Astrocyte of the spinal cord (primary cell): ENCODE data around the gene SCYGR3.

Experiments
- DNase-seq: peaks from one replicate; pipeline ENCODE4 v3.0.0; 2011; ENCODE audit warnings: low read depth, low spot score
- H3K4me3 ChIP-seq: 2 replicates; pipeline ENCODE4 v1.5.1; 2011; ENCODE audit warnings: low read depth, mild to moderate bottlenecking, low read length, moderate library complexity
- in situ Hi-C: cut with HindIII; loops from 2 replicates; pipeline ENCODE4 v1.10.0; 2017; ENCODE audit warnings: low sequenced_read_pairs
- TF ChIP-seq, protein P1 (sequence below): IDR thresholded peaks from 2 replicates; pipeline ENCODE4 v1.5.1; 2012; ENCODE audit warnings: low read depth, mild to moderate bottlenecking, low read length, inconsistent platforms

Gene SCYGR3

DNA sequence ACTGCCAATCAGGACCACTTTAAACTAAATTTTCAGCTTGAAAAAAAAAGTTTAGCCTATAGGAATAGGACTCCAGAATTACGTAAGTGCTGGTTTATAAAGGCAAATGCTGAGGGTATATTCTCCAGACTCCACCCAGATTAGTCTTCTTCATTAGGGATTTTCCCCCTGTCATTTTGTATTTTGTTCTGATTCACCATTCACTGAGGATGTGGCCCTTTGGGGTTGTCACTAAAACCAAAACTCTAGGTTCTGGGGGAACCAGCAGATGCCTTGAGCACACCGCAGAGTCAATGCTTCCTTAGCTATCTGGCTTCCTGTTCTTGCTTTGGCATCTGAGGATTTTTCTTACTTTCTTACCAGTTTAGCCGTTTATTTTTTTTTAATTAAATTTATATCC, 13.1 kb upstream of the SCYGR3 start:
- TF ChIP-seq, protein P1, sequence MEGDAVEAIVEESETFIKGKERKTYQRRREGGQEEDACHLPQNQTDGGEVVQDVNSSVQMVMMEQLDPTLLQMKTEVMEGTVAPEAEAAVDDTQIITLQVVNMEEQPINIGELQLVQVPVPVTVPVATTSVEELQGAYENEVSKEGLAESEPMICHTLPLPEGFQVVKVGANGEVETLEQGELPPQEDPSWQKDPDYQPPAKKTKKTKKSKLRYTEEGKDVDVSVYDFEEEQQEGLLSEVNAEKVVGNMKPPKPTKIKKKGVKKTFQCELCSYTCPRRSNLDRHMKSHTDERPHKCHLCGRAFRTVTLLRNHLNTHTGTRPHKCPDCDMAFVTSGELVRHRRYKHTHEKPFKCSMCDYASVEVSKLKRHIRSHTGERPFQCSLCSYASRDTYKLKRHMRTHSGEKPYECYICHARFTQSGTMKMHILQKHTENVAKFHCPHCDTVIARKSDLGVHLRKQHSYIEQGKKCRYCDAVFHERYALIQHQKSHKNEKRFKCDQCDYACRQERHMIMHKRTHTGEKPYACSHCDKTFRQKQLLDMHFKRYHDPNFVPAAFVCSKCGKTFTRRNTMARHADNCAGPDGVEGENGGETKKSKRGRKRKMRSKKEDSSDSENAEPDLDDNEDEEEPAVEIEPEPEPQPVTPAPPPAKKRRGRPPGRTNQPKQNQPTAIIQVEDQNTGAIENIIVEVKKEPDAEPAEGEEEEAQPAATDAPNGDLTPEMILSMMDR: no peak
- in situ Hi-C loops: no loop called here
- H3K4me3 ChIP-seq: no peak overlapping the region
- DNase-seq: no peak

DNA sequence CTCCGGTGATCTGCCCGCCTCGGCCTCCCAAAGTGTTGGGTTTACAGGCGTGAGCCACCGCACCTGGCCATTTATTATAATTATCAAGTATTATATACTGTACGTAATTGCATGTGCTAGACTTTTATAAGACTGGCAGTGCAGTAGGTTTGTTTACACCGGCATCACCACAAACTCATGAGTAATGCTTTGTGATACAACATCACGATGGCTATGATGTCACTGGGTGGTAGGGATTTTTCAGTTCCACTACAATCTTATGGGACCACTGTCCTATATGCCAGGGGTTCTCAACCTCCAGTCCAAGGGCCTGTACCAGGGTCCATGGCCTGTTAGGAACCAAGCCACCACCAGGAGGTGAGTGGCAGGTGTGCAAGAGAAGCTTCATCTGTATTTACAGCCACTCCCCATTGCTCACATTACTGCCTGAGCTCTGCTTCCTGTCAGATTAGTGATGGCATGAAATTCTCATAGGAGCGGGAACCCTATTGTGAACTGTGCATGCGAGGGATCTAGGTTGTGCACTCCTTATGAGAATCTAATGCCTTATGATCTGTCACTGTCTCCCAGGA, 12.0 kb upstream of the SCYGR3 start:
- TF ChIP-seq, protein P1: no peak
- no peak overlapping the region for H3K4me3 ChIP-seq
- no peak for DNase-seq
- in situ Hi-C loops: no loop called here

DNA sequence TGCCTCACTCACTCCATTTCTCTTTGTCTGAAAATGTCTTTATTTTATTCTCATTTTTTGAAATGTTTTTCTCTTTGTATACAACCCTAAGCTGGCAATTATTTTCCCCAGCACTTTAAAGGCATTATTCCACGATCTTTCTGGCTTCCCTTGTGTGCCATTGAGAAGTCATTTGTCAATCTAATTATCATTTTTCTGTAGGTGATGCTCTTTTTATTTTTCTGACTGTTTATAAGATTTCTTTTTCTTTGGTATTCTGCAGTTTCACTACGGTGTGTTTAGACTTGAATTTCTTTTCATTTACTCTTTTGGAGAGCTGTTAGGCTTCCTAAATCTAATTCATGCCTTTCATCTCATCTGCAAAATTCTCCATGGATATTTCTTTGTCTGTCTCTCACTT, 10.8 kb upstream of the SCYGR3 start:
- in situ Hi-C loops: no loop called here
- no peak for DNase-seq
- no peak overlapping the region for H3K4me3 ChIP-seq
- TF ChIP-seq, protein P1: no peak

DNA sequence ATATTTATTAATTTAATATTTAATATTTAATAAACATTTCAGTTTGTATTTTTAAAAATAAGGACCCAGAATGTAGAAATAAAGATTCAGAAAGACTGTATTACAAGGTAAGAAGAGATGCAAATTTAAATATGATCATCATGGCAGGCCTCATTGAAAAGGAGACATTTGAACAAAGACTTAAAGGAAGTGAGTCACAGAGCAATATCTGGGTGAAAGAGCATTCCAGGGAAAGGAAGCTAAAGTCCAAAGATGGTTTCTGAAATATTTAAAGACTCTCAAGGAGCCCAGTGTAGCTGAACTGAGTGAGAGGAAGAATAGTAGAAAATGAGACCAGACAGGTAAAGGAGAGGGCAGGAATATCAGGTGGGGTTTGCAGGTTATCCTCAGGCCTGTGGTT, 8.6 kb upstream of the SCYGR3 start:
- TF ChIP-seq, protein P1: no peak
- DNase-seq: peak; percentile 64
- no peak overlapping the region for H3K4me3 ChIP-seq
- in situ Hi-C loops: no loop called here

DNA sequence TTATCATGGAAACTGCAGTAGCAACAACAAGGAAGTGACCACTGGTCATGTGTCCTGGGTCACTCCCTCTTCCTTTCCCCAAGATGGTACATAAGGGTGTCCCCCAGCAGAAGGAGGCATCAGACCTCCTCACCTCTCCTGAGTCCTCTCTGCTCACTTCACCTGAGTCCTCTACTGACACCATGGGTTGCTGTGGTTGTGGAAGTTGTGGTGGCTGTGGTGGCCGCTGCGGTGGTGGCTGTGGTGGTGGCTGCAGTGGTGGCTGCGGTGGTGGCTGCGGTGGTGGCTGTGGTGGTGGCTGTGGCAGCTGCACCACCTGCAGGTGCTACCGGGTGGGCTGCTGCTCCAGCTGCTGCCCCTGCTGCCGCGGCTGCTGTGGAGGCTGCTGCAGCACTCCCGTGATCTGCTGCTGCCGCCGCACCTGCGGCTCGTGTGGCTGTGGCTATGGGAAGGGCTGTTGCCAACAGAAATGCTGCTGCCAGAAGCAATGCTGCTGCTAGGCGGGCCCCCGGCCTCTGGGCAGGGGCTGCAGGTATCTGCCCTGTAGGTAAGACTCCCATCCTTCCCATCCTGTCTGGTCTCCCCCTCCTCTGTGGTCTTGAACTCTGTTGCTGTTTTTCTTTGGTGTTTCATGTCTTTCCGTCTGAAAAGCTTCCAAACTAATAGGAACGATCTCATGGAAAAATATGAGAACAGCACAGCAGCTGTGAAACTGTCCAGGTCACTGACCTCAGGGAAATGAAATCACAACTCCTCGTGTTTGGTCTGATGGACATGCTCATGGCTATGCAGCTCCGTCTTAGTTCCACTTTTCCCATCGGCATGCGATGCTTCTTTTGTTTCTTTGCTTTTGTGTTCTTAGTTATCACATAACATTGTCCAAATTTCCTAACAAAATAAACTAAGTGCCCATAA, 2.9 kb upstream of the SCYGR3 start, which contains the start of gene SCYGR4:
SCYGR4 (plus strand) TSS at position 183 of the 915 bp plus-strand sequence; CDS start at position 183, 0 bp downstream.
- H3K4me3 ChIP-seq: no peak within 1 kb of the TSS
- peak; percentile 31 for DNase-seq
- TF ChIP-seq, protein P1: no peak
- in situ Hi-C loops: no loop called here

DNA sequence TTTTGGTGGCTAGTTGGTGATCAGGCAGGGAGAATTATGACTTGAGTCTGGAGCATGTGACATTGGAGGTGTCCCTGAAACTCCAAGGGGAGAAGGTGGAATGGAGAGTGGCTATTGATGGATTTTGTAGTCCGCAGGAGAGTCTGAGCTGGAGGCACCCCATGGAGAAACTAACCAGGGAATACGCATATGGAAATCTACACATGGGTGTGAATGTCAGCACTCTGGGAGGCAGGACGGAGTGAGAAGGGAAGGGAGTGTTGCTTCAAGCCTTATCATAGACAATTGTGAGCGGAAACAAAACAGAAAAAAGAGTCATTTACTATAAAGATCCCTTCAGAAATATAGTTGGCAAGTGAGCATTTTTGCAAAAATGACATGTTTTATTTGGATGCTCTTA, 2.0 kb upstream of the SCYGR3 start:
- no peak overlapping the region for H3K4me3 ChIP-seq
- no peak for DNase-seq
- in situ Hi-C loops: no loop called here
- TF ChIP-seq, protein P1: no peak
